Measurements from ENCODE around the gene LAMTOR4.
"Not testable (repeated sequence)": the region's sequence is repeated elsewhere in the genome, so short reads cannot be mapped to it uniquely, and the experiment has no call there.

GRCh38 chr7:100146350-100146749 lies 2.4 kb upstream of the LAMTOR4 start:
- not testable (repeated sequence) for TF ChIP-seq CTCF (IDR thresholded peaks at IDR 0.05; ENCODE audit: insufficient read depth, low read depth, low read length); EZH2 (IDR thresholded peaks at IDR 0.05; ENCODE audit: insufficient read depth, low read length)
